Measurements from ENCODE around the gene TMEM101.

DNA sequence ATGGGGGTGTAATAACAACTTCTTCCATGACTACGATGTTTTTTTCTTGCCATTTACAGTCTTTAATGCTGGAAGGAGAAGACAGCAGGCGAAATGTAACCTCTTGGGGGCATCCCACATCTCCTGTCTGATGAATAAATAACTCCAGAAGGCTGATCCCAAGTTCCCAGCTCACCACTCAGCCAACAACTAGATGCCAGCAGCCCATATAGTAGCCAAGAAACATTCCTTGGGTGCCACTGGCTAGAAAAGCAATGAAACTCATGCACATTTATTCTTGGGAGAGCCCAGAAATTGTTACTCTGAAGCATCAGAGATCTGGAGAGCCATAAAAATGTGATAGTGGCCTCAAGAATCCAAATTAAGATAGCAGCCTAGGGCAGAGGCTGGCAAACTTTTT lies 22.7 kb upstream of the TMEM101 start:
- TF ChIP-seq, protein P1, sequence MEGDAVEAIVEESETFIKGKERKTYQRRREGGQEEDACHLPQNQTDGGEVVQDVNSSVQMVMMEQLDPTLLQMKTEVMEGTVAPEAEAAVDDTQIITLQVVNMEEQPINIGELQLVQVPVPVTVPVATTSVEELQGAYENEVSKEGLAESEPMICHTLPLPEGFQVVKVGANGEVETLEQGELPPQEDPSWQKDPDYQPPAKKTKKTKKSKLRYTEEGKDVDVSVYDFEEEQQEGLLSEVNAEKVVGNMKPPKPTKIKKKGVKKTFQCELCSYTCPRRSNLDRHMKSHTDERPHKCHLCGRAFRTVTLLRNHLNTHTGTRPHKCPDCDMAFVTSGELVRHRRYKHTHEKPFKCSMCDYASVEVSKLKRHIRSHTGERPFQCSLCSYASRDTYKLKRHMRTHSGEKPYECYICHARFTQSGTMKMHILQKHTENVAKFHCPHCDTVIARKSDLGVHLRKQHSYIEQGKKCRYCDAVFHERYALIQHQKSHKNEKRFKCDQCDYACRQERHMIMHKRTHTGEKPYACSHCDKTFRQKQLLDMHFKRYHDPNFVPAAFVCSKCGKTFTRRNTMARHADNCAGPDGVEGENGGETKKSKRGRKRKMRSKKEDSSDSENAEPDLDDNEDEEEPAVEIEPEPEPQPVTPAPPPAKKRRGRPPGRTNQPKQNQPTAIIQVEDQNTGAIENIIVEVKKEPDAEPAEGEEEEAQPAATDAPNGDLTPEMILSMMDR (CRISPR knock-in tag; IDR thresholded peaks at IDR 0.05): no peak
- TF ChIP-seq, protein P2, sequence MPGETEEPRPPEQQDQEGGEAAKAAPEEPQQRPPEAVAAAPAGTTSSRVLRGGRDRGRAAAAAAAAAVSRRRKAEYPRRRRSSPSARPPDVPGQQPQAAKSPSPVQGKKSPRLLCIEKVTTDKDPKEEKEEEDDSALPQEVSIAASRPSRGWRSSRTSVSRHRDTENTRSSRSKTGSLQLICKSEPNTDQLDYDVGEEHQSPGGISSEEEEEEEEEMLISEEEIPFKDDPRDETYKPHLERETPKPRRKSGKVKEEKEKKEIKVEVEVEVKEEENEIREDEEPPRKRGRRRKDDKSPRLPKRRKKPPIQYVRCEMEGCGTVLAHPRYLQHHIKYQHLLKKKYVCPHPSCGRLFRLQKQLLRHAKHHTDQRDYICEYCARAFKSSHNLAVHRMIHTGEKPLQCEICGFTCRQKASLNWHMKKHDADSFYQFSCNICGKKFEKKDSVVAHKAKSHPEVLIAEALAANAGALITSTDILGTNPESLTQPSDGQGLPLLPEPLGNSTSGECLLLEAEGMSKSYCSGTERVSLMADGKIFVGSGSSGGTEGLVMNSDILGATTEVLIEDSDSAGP (CRISPR knock-in tag; IDR thresholded peaks at IDR 0.05; ENCODE audit: borderline replicate concordance): no peak
- no peak for TF ChIP-seq ZNF850 (CRISPR knock-in tag; conservative IDR thresholded peaks at IDR 0.05)
- no peak for TF ChIP-seq RAD51 (IDR thresholded peaks at IDR 0.05; ENCODE audit: borderline replicate concordance)
- no peak for TF ChIP-seq ASH2L (IDR thresholded peaks at IDR 0.05; ENCODE audit: insufficient read length, low read depth, low read length)
- TF ChIP-seq MTA1 (CRISPR knock-in tag; IDR thresholded peaks at IDR 0.05; ENCODE audit: borderline replicate concordance): no peak
- TF ChIP-seq CAMTA2 (CRISPR knock-in tag; IDR thresholded peaks at IDR 0.05; ENCODE audit: borderline replicate concordance): no peak
- TF ChIP-seq ZNF768 (CRISPR knock-in tag; IDR thresholded peaks at IDR 0.05): no peak
- TF ChIP-seq, protein P3, sequence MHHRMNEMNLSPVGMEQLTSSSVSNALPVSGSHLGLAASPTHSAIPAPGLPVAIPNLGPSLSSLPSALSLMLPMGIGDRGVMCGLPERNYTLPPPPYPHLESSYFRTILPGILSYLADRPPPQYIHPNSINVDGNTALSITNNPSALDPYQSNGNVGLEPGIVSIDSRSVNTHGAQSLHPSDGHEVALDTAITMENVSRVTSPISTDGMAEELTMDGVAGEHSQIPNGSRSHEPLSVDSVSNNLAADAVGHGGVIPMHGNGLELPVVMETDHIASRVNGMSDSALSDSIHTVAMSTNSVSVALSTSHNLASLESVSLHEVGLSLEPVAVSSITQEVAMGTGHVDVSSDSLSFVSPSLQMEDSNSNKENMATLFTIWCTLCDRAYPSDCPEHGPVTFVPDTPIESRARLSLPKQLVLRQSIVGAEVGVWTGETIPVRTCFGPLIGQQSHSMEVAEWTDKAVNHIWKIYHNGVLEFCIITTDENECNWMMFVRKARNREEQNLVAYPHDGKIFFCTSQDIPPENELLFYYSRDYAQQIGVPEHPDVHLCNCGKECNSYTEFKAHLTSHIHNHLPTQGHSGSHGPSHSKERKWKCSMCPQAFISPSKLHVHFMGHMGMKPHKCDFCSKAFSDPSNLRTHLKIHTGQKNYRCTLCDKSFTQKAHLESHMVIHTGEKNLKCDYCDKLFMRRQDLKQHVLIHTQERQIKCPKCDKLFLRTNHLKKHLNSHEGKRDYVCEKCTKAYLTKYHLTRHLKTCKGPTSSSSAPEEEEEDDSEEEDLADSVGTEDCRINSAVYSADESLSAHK (CRISPR knock-in tag; IDR thresholded peaks at IDR 0.05; ENCODE audit: borderline replicate concordance): no peak
- no peak for TF ChIP-seq PTBP1 (IDR thresholded peaks at IDR 0.05; ENCODE audit: low read depth, low read length, poor library complexity, severe bottlenecking)
- no peak for TF ChIP-seq ZBTB8A (CRISPR knock-in tag; IDR thresholded peaks at IDR 0.05; ENCODE audit: borderline replicate concordance, low read depth)
- TF ChIP-seq YY1 (IDR thresholded peaks at IDR 0.05; ENCODE audit: insufficient read depth, insufficient replicate concordance, low read depth, low read length): no peak

Data from HepG2 (cell line).